Measurements from ENCODE around the gene ISCA2.
"Not testable (repeated sequence)": the region's sequence is repeated elsewhere in the genome, so short reads cannot be mapped to it uniquely, and the experiment has no call there.

ISCA2 gene

GRCh38 chr14:74493343-74494261, at the start of gene ISCA2:
Gene ISCA2, plus strand, starts transcription at chr14:74493765. Its CDS starts 10 bp downstream, at chr14:74493775.
- peak; percentile 99 for DNase-seq (ENCODE audit: low spot score)

- DNase-seq (ENCODE audit: low spot score): no peak
Observed at GRCh38 chr14:74444866-74445265, 48.7 kb upstream of the ISCA2 start.

GRCh38 chr14:74454397-74454796, 39.2 kb upstream of the ISCA2 start:
- DNase-seq (ENCODE audit: low spot score): not testable (repeated sequence)

GRCh38 chr14:74456684-74457564, 36.6 kb upstream of the ISCA2 start:
- no peak for DNase-seq (ENCODE audit: low spot score)

GRCh38 chr14:74457565-74457895, 36.0 kb upstream of the ISCA2 start:
- no peak for DNase-seq (ENCODE audit: low spot score)

- peak; percentile 12 for DNase-seq (ENCODE audit: low spot score)
Observed at GRCh38 chr14:74459289-74459946, 34.1 kb upstream of the ISCA2 start.

GRCh38 chr14:74459976-74460375, 33.6 kb upstream of the ISCA2 start:
- no peak for DNase-seq (ENCODE audit: low spot score)

- DNase-seq (ENCODE audit: low spot score): no peak
Observed at GRCh38 chr14:74462993-74463392, 30.6 kb upstream of the ISCA2 start.

- no peak for DNase-seq (ENCODE audit: low spot score)
Observed at GRCh38 chr14:74463697-74464096, 29.9 kb upstream of the ISCA2 start.

- no peak for DNase-seq (ENCODE audit: low spot score)
Observed at GRCh38 chr14:74464785-74465184, 28.8 kb upstream of the ISCA2 start.

GRCh38 chr14:74465335-74465734, 28.2 kb upstream of the ISCA2 start:
- no peak for DNase-seq (ENCODE audit: low spot score)

- DNase-seq (ENCODE audit: low spot score): no peak
Observed at GRCh38 chr14:74468513-74468912, 25.1 kb upstream of the ISCA2 start.

GRCh38 chr14:74469548-74470518, 23.7 kb upstream of the ISCA2 start:
- DNase-seq (ENCODE audit: low spot score): no peak

- no peak for DNase-seq (ENCODE audit: low spot score)
Observed at GRCh38 chr14:74472601-74473000, 21.0 kb upstream of the ISCA2 start.

GRCh38 chr14:74474376-74474775, 19.2 kb upstream of the ISCA2 start:
- no peak for DNase-seq (ENCODE audit: low spot score)

- DNase-seq (ENCODE audit: low spot score): no peak
Observed at GRCh38 chr14:74475678-74476077, 17.9 kb upstream of the ISCA2 start.

GRCh38 chr14:74476107-74476506, 17.5 kb upstream of the ISCA2 start:
- DNase-seq (ENCODE audit: low spot score): no peak

- no peak for DNase-seq (ENCODE audit: low spot score)
Observed at GRCh38 chr14:74476607-74477006, 17.0 kb upstream of the ISCA2 start.

- DNase-seq (ENCODE audit: low spot score): no peak
Observed at GRCh38 chr14:74478996-74479635, 14.4 kb upstream of the ISCA2 start.

- DNase-seq (ENCODE audit: low spot score): no peak
Observed at GRCh38 chr14:74480046-74480445, 13.5 kb upstream of the ISCA2 start.

- DNase-seq (ENCODE audit: low spot score): no peak
Observed at GRCh38 chr14:74482571-74482970, 11.0 kb upstream of the ISCA2 start.
